Measurements from ENCODE around the gene STAP2. TPM values are rescaled to one million over a fixed set of nuclear protein-coding genes. Genes with fewer than 3 reads are reported as not detected.
"Not testable (repeated sequence)": the region's sequence is repeated elsewhere in the genome, so short reads cannot be mapped to it uniquely, and the experiment has no call there.

Gene STAP2
- total RNA-seq, 1 donor from 2014 or later: 83.2 TPM

- FAIRE-seq (no peak), DNase-seq (ENCODE audit: low read depth) (peak; percentile 15)
- TF ChIP-seq CTCF (IDR thresholded peaks at IDR 0.05; ENCODE audit: insufficient read depth, low read length, severe bottlenecking): no peak
- no peak overlapping the region for H3K4me3 ChIP-seq (ENCODE audit: low read depth, low read length)
- no peaks in the 10 kb centered on the region for H3K36me3 ChIP-seq (ENCODE audit: control insufficient read depth, insufficient read depth, low read length)
- no peaks in the 10 kb centered on the region for H3K27me3 ChIP-seq (ENCODE audit: control insufficient read depth, insufficient read depth, low read length)
Measured at GRCh38 chr19:4288091-4288777, 50.4 kb downstream of the STAP2 start.

GRCh38 chr19:4286141-4286540, 52.5 kb downstream of the STAP2 start:
- FAIRE-seq; H3K27me3 ChIP-seq (ENCODE audit: control insufficient read depth, insufficient read depth, low read length); H3K4me3 ChIP-seq (ENCODE audit: low read depth, low read length); DNase-seq (ENCODE audit: low read depth); H3K36me3 ChIP-seq (ENCODE audit: control insufficient read depth, insufficient read depth, low read length): not testable (repeated sequence)

GRCh38 chr19:4284974-4285373, 53.7 kb downstream of the STAP2 start:
- peaks cover 3% of the 10 kb centered on the region for H3K27me3 ChIP-seq (ENCODE audit: control insufficient read depth, insufficient read depth, low read length)
- FAIRE-seq (no peak), DNase-seq (ENCODE audit: low read depth) (no peak)
- no peak for TF ChIP-seq CTCF (IDR thresholded peaks at IDR 0.05; ENCODE audit: insufficient read depth, low read length, severe bottlenecking)
- H3K4me3 ChIP-seq (ENCODE audit: low read depth, low read length): no peak overlapping the region
- H3K36me3 ChIP-seq (ENCODE audit: control insufficient read depth, insufficient read depth, low read length): no peaks in the 10 kb centered on the region

GRCh38 chr19:4284176-4284958, 54.3 kb downstream of the STAP2 start:
- peaks cover 5% of the 10 kb centered on the region for H3K27me3 ChIP-seq (ENCODE audit: control insufficient read depth, insufficient read depth, low read length)
- DNase-seq (ENCODE audit: low read depth) (no peak), FAIRE-seq (no peak)
- no peak overlapping the region for H3K4me3 ChIP-seq (ENCODE audit: low read depth, low read length)
- no peaks in the 10 kb centered on the region for H3K36me3 ChIP-seq (ENCODE audit: control insufficient read depth, insufficient read depth, low read length)
- no peak for TF ChIP-seq CTCF (IDR thresholded peaks at IDR 0.05; ENCODE audit: insufficient read depth, low read length, severe bottlenecking)

- no peak for TF ChIP-seq CTCF (IDR thresholded peaks at IDR 0.05; ENCODE audit: insufficient read depth, low read length, severe bottlenecking)
- no peaks in the 10 kb centered on the region for H3K36me3 ChIP-seq (ENCODE audit: control insufficient read depth, insufficient read depth, low read length)
- DNase-seq (ENCODE audit: low read depth) (no peak), FAIRE-seq (no peak)
- peaks cover 12% of the 10 kb centered on the region for H3K27me3 ChIP-seq (ENCODE audit: control insufficient read depth, insufficient read depth, low read length)
- H3K4me3 ChIP-seq (ENCODE audit: low read depth, low read length): no peak overlapping the region
Measured at GRCh38 chr19:4279530-4280422, 58.9 kb downstream of the STAP2 start.

- no peak for FAIRE-seq
- H3K27me3 ChIP-seq (ENCODE audit: control insufficient read depth, insufficient read depth, low read length): peaks cover 12% of the 10 kb centered on the region
- no peaks in the 10 kb centered on the region for H3K36me3 ChIP-seq (ENCODE audit: control insufficient read depth, insufficient read depth, low read length)
- H3K4me3 ChIP-seq (ENCODE audit: low read depth, low read length): no peak overlapping the region
- no peak for TF ChIP-seq CTCF (IDR thresholded peaks at IDR 0.05; ENCODE audit: insufficient read depth, low read length, severe bottlenecking)
- DNase-seq (ENCODE audit: low read depth): no peak
Measured at GRCh38 chr19:4279267-4279529, 59.4 kb downstream of the STAP2 start.
